Fibroblast of mammary gland (primary cell): ENCODE data around the gene NT5DC4.

Experiments used
- DNase-seq: peaks from one replicate; pipeline ENCODE4 v3.0.0-alpha.2; 2010; ENCODE audit warnings: low read depth
- H3K4me3 ChIP-seq: 2 replicates; pipeline ENCODE4 v1.5.1; 2011; ENCODE audit warnings: low read depth, mild to moderate bottlenecking, low read length, moderate library complexity; ENCODE audit not compliant: control insufficient read depth
- TF ChIP-seq, protein P1 (sequence below): conservative IDR thresholded peaks from 2 replicates; pipeline ENCODE4 v1.5.1; 2011; ENCODE audit warnings: low read depth, low read length, inconsistent platforms; ENCODE audit not compliant: control insufficient read depth, insufficient read depth

Gene NT5DC4

DNA sequence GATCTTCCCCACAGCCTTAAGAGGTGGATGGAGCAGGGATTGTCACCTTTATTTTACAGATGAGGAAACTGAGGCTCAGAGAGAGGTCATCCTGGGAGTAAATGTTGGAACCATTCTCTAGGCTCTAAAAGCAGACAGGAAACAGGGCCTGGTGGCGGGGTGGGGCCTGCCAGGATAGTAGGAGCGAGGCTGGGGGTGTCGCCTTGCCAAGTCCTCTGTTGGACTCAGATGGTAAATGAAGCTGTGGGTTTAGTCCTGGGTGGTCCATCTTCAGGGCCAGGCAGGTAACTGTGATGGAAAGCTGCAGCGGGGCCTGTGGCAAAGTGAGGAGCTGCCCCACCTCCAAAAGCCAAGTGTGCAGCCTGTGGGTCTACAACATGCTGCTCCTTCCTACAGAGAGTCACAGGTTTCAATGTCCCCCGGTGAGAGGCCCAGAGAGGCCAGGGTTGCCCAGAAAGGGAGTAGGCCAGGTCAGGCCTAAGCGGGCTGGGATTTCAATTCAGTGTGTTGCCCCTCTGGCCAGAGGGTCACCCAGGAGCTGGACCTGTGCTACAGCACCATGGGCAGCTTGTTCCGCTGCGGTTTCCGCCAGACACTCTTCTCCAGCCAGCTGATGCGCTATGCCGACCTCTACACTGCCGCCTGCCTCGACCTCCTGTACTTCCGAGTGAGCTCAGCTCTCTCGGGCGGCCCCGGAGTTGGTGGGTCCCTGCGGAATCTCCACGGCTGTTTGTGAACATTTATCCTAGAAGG lies 6.6 kb downstream of the NT5DC4 start:
- no peak for DNase-seq
- TF ChIP-seq, protein P1, sequence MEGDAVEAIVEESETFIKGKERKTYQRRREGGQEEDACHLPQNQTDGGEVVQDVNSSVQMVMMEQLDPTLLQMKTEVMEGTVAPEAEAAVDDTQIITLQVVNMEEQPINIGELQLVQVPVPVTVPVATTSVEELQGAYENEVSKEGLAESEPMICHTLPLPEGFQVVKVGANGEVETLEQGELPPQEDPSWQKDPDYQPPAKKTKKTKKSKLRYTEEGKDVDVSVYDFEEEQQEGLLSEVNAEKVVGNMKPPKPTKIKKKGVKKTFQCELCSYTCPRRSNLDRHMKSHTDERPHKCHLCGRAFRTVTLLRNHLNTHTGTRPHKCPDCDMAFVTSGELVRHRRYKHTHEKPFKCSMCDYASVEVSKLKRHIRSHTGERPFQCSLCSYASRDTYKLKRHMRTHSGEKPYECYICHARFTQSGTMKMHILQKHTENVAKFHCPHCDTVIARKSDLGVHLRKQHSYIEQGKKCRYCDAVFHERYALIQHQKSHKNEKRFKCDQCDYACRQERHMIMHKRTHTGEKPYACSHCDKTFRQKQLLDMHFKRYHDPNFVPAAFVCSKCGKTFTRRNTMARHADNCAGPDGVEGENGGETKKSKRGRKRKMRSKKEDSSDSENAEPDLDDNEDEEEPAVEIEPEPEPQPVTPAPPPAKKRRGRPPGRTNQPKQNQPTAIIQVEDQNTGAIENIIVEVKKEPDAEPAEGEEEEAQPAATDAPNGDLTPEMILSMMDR, result no peak
- no peak overlapping the region for H3K4me3 ChIP-seq

DNA sequence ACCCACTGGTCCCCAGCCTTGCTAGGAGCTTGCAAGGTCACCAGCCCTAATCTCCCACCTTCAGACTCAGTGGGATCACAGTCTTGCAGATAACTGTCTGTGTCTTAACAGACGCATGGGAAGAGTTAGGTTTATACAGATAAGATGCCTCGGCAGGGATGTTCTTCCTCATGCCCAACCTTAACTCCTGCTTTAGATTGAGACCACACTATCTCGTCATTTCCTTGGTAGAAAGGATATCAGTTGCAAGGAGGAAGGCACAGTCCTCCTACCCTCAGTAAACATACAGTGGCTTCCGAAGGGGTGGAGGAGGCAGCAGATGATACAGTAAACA lies 7.2 kb downstream of the NT5DC4 start:
- TF ChIP-seq, protein P1, result no peak
- no peak overlapping the region for H3K4me3 ChIP-seq
- no peak for DNase-seq

DNA sequence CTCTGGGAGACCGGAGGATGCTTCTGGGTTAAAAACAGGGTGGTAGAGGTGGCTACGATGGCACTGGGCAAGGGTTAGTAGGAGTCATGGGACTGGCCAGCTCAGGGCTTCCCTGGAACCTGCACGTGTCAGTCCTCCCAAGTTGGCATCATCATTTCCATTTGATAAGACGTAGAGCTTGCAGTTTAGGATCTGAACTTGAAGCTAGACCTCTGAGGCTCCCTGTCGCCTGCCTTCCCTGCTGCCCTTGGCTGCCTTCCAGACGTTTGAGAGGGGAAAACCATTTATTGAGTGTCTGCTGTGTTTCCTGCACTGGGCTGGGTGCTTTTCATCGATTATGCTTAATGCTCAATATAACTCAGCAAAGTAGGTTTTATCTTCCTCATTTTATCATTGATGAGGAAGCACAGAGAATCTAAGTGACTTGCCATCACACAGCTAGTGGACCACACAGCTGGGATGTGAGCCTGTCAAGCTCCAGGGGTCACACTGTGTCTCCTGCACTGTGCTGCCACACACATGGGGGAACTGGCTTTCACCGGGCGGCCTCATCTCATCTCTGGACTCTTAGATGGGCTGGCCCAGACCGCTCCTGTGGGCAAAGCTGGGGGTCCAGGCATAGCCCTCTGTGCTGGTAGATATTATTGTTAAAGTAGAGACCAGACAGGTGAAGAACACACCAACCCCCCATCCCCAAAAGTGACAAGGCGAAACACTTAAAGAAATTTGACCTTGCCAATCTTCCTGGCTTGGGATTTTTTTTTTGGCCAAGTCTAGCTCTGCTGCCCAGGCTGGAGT lies 7.8 kb downstream of the NT5DC4 start:
- H3K4me3 ChIP-seq, result no peak overlapping the region
- TF ChIP-seq, protein P1, result no peak
- no peak for DNase-seq

DNA sequence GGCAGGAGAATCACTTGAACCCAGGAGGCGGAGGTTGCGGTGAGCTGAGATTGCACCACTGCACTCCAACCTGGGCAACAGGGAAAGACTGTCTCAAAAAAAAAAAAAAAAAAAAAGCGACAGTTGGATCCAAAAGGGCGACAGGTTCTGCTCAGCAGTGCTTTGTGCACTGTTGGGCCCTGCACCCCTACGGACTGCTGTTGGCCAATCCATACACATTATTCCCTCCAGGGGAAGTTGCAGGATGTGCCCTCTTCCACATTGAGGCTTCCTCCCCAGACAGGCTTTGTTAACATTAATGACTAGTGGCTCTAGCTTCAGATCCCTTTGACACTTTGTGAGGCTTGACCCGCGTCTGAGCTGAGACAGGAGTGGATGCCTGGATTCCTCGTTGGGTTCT lies 9.4 kb downstream of the NT5DC4 start:
- H3K4me3 ChIP-seq, result no peak overlapping the region
- TF ChIP-seq, protein P1, result no peak
- DNase-seq, result no peak

DNA sequence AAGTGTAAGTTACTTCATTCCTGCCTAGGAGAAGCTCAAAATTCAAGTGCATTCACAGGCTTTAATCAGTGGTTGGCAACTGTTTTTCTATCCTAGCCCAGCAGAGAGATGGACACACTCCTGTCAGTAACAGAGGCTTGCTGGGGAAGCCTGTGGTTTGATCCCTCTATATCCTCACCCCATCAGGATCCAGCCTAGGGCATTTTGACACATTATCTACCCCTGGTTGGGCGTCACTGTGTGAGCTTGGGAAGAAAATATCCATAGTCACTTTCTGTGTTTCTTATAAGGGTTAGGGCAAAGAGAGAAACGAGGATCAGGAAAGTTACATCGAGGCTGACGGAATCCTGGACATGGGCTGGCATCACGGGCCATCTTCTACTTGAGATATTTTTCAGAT lies 10.0 kb downstream of the NT5DC4 start:
- no peak for DNase-seq
- H3K4me3 ChIP-seq, result no peak overlapping the region
- TF ChIP-seq, protein P1, result no peak

DNA sequence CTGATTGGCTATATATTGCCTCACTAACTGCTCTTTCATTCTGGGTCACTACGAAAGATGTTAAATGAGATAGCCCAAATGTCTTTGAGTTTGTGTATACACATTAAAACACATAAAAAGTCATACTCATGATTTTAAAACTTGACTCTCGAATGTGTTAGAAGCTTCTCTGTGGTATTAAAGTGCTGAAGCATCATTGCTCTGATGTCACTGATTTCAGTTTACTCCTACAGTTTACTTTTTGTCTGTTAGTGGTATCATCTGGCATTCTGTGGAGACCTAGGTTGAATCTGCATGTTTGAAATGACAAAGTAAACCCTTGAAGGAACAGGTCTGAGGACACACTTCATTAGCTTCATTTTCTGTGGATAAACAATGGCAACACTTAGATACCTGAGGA lies 10.7 kb downstream of the NT5DC4 start:
- H3K4me3 ChIP-seq, result no peak overlapping the region
- DNase-seq, result no peak
- TF ChIP-seq, protein P1, result no peak
